ENCODE measurements around the gene ACTL8.

Gene ACTL8

DNA sequence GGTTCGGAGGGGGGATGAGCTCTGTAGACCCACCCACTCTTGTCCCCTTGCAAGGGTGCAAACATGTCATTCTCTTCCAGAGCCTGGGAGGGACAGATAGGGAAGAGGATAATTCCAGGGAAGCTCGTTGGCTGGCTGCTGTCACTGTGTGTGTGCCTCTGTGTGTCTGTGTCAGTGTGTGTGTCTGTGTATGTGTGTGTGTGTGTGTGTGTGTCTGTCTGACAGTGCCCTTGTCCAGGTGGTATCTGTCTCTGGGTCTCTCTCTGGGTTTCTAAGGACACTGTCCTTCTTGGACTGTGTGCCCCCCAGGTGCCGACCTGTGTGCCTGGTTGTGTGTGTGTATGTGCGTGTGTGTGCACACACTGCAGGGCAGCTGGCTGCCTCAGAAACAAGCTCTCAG is 90.5 kb downstream of the ACTL8 start:
- DNase-seq (ENCODE audit: low spot score): no peak

DNA sequence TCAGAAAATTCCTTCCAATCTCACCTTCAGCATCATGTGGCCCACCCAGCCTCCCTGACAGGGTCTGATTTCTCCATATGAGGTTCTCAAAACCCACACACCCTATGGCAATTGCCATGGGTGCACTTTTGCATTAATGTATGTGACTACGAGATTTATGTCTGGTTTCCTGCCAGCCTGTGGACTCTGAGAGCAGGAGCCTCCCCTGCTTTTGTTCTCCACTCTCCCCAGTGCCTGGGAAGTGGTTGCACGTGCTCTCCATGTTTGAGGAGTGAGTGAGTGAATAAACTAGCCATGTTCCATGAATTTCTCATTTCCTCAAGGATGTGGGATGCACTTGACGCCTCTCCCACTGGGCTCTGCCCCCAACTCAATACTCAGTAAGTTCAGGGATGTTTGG is 91.2 kb downstream of the ACTL8 start:
- DNase-seq (ENCODE audit: low spot score): no peak

DNA sequence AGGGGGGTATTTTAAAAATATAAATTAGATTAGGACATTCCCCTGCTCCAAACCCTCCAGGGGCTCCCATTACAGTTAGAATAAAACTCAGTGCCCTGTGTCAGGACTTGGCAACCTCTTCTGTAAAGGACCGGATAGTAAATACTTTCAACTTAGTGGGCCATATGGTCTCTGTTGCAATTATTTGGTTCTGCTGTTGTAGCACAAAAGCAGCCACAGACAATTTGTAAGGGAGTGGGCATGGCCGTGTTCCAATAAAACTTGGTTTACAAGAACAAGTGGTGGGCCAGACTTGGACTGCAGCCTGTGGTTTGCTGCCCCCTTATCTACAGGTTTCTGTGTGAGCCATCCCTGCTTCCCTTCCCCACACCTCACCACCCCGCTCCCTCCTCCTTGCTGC is 92.0 kb downstream of the ACTL8 start:
- DNase-seq (ENCODE audit: low spot score): no peak

- DNase-seq (ENCODE audit: low spot score): no peak
These were observed 94.1 kb downstream of the ACTL8 start for GRCh38 chr1:17849216-17849615.

DNA sequence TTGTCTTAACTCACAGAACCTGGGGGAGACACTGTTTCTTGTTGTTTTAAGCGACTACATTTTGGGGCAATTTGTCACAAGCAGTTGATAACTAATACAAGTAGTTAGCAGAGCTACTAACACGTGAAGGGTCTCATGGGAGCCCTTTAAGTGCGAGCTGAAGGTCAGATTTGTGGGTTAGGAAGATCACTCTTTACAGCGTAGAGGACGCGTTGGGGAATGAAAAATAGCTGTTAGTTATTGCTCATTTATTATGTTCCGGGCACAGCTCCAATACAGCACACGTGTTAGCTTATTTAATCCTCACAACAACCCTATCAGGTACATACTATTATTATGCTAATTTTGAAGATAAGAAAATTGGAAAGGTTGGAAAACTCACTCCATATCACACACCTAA is 95.9 kb downstream of the ACTL8 start:
- DNase-seq (ENCODE audit: low spot score): no peak

DNA sequence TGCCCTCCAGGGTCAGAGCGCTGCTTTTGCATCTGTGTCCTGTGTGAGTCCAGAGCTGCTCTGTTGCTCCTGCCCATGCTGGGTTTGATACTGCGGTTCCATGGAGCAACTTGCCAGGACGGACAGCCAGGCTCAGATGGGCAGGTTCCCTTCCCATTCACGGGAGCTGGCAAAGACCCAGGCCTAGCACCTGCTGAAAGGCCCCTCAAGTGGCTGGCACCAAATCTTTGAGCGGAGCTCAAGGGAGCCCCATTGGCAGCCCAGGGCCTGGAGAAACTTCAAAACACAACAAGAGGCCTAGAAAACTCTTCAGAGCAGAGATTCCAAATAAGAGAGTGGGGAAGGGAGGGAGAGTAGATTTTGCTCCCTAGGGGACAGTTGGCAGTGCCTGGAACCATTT is 97.2 kb downstream of the ACTL8 start:
- no peak for DNase-seq (ENCODE audit: low spot score)

DNA sequence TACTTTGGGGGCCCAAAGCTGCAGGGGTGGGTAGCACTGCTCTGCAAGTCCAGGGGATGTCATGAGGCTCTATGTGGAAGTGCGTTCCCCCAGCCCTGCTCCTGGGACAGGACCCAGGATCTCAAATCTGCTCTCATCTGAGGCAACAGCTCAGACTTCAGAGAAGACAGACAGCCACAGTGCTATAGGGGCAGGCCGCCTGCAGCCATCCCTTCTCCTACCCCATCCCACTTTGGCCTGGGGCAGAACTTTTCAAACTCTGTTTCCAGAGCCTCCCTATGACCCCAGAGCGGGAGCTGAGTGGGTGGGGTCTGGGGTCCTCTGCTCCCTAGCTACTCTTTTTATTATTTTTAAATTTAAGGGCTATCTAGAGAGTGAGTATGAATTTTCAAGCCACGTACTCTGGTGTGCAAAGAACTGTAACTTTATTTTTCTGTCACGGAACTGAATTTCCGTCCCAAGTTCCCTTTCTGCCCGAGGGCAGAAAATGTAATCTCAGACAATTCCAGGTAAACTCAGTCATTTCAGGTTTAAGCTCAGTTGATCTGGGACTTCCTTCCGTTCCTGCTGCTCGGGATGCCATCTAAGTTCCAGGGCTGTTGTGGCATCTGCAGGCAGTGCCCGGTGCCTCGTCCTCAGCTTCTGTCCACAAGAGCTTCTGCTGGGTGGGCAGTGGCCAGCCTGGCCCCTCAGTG is 98.3 kb downstream of the ACTL8 start:
- no peak for DNase-seq (ENCODE audit: low spot score)

GRCh38 chr1:17856496-17857108 is 101.5 kb downstream of the ACTL8 start:
- no peak for DNase-seq (ENCODE audit: low spot score)

GRCh38 chr1:17857109-17857499 is 102.0 kb downstream of the ACTL8 start:
- no peak for DNase-seq (ENCODE audit: low spot score)

DNA sequence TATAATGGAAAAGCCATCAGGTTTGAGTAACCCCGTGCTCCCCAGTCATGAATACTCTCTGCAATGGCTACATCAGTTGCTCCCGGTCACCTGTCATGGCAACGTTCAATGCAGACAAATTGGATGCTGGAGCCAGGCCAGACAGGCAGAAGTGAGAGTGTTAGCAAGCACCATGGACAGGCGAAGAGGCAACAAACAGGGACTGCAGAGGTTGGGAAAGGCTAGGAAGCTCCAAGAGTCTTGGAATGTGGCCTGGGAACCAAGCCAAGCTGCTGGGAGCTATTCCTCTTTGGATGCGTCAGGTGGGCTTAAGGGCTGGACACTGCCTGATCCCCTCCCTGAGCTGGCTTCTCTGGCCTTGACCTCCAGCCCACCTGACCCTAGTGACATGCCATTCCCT is 102.9 kb downstream of the ACTL8 start:
- no peak for DNase-seq (ENCODE audit: low spot score)

DNA sequence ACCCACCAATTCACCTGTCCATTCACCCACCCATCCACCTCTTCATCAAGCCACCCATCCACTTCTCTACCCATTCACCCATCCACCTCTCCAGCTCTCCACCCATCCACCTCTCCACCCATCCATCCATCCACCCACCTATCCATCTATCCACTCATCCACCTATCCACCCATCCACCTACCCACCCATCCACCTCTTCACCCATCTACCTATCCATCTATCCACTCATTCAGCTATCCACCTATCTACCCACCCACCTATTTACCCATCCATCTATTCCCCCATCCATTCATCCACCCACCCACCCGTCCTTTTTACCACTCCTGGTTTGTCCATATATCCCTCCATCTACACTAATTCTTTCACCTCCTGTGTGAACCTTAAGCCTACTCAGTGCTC is 105.7 kb downstream of the ACTL8 start:
- no peak for DNase-seq (ENCODE audit: low spot score)

DNA sequence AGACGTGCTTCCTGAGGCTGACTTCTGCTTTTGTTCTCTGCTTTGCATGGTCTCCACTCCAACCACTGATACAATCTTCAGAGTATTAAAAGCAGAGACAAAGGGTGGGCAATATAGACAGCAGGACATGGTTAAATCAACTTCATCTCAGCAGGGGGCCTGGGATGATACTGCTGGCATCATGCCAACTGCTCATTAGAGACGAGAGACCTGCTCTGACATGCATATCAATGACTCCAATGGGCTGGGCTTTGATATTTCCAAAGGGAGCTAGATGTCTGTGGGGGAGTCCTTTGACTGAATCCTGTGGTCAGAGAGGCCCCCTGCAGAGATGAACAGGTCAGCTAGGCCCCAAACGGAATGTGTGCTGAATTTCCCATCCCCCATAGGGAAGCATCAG is 106.6 kb downstream of the ACTL8 start:
- no peak for DNase-seq (ENCODE audit: low spot score)

- no peak for DNase-seq (ENCODE audit: low spot score)
These were observed 107.0 kb downstream of the ACTL8 start for GRCh38 chr1:17862121-17862520.

GRCh38 chr1:17865912-17866739 is 111.0 kb downstream of the ACTL8 start:
- DNase-seq (ENCODE audit: low spot score): no peak

- DNase-seq (ENCODE audit: low spot score): no peak
These were observed 111.6 kb downstream of the ACTL8 start for GRCh38 chr1:17866740-17867029.

- DNase-seq (ENCODE audit: low spot score): no peak
These were observed 112.3 kb downstream of the ACTL8 start for GRCh38 chr1:17867470-17867869.

DNA sequence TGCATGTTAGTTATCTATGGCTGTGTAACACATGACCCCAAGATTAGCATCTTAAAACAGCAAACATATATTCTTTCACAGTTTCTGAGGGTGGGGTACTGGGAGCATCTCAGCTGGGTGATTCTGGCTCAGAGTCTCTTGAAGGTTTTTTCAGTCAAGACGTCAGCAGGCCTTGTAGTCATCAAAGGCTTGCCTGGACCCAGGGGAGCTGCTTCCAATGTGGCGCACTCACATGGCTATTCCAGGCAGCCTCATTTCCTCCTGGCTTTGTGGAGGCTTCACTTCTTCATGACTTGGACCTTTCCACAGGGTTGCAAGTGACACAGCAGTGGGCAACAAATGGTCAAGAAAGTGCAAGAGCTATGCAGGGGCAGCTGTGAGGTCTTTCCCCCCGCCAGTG is 114.7 kb downstream of the ACTL8 start:
- no peak for DNase-seq (ENCODE audit: low spot score)

DNA sequence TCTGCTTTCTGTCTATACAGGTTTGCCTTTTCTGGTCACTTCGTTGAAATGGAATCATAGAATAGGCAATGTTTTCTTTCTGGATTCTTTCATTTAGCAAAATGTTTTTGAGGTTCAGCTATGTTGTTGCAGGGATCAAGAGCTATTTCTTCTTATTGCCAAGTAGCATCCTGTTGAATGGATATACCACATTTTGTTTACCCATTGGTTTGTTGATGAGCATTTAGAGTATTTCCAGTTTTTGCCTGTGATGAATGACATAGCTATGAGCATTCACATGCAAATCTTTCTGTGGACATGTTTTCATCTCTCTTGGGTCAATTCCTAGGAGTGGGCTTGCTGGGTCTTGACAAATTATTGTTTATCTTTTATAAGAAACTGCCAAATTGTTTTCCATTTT is 115.5 kb downstream of the ACTL8 start:
- DNase-seq (ENCODE audit: low spot score): no peak

DNA sequence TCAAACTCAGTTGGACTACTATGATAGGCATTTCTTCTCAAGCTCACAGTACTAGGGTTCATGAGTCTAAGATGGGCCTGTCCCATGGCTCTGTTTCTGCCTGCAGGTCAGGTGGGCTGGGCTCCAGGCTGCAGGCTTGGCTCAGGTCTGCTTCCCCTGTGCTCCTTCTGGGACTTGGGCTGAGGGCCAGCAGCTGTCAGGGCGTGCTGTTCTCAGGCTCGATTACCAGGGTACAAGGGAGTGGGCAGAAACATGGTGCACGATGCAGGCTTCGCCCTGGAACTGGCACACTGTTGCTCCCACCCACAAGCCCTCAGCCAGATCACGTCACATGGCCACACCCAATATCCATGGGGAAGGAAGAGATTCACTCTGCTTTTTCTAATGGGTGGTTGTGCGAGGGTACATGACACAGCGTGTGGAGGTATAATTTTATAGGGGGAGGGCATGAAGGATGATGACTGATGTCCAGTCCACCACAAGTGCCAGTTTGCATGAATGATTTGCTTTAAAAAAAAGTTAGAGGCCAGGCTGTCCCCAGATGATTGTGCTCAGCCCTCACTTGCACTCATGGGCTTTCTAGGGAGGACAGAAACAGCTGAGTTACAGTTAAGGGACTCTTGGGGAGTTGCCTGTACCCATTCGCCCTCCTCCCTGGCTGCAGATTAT is 118.0 kb downstream of the ACTL8 start:
- DNase-seq (ENCODE audit: low spot score): no peak

GRCh38 chr1:17874231-17874630 is 119.1 kb downstream of the ACTL8 start:
- no peak for DNase-seq (ENCODE audit: low spot score)

DNA sequence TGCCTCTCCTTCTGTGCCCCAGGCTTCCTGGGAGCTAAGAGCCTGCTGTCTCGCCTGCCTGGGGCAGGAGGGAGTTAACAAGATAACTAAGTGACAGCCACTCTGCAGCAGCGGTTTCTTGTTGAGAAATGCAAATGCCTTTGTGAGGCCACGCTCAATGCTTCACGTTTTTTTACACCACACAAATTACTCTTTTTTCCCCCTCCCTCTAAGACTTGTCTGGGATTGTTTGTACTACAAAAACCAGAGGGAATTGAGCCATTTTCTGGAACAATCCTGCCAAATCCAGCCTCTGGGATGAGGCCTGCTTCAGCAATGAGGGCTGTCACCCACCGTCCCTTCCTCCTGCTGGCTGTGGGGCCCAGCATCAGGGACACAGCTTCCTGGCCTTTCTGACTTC is 119.6 kb downstream of the ACTL8 start:
- no peak for DNase-seq (ENCODE audit: low spot score)

- no peak for DNase-seq (ENCODE audit: low spot score)
These were observed 120.2 kb downstream of the ACTL8 start for GRCh38 chr1:17875171-17875881.
